GM21786 (cell line): ENCODE results near the gene SERPINI2.
"Not testable (repeated sequence)": the region's sequence is repeated elsewhere in the genome, so short reads cannot be mapped to it uniquely, and the experiment has no call there.

Source experiments
- ATAC-seq: cut with Tn5 transposase; IDR thresholded peaks from one replicate; pipeline ENCODE4 v1.9.1; 2021; ENCODE audit not compliant: unreplicated experiment

SERPINI2 gene

GRCh38 chr3:167450675-167451074 is 23.2 kb downstream of the SERPINI2 start:
- no peak for ATAC-seq

- no peak for ATAC-seq
Measured at GRCh38 chr3:167450195-167450594, 23.6 kb downstream of the SERPINI2 start.

- ATAC-seq, result no peak
Measured at GRCh38 chr3:167445491-167445890, 28.4 kb downstream of the SERPINI2 start.

GRCh38 chr3:167441256-167441655 is 32.6 kb downstream of the SERPINI2 start:
- ATAC-seq, result no peak

GRCh38 chr3:167437428-167438139 is 36.3 kb downstream of the SERPINI2 start:
- no peak for ATAC-seq

GRCh38 chr3:167426962-167427361 is 46.9 kb downstream of the SERPINI2 start:
- ATAC-seq, result not testable (repeated sequence)

GRCh38 chr3:167422396-167422795 is 51.4 kb downstream of the SERPINI2 start:
- ATAC-seq, result not testable (repeated sequence)

- no peak for ATAC-seq
Measured at GRCh38 chr3:167409611-167410010, 64.2 kb downstream of the SERPINI2 start.

GRCh38 chr3:167406876-167407492 is 66.9 kb downstream of the SERPINI2 start:
- no peak for ATAC-seq

GRCh38 chr3:167397826-167398225 is 76.0 kb downstream of the SERPINI2 start:
- ATAC-seq, result no peak

GRCh38 chr3:167396075-167396474 is 77.8 kb downstream of the SERPINI2 start:
- no peak for ATAC-seq

- ATAC-seq, result no peak
Measured at GRCh38 chr3:167394003-167394402, 79.8 kb downstream of the SERPINI2 start.
